WTC11 (cell line): ENCODE measurements around the gene NINJ2. TPM values are rescaled to one million over a fixed set of nuclear protein-coding genes. Genes with fewer than 3 reads are reported as not detected.

Experiments
- ATAC-seq: fragments of 200-7000 bp; cut with Tn5 transposase; 2 replicates; pipeline ENCODE4 v1.10.0; 2021; ENCODE audit warnings: mild to moderate bottlenecking, moderate library complexity
- CTCF ChIA-PET: fragments of 300-600 bp; sonication (Branson Sonifier 250); formaldehyde crosslinking; loops from one replicate; lab custom pipeline; 2021; ENCODE audit warnings: antibody characterized with exemption; lab: Charles Lee
- POLR2A ChIA-PET: fragments of 350-600 bp; sonication (Branson Sonifier 250); formaldehyde crosslinking; loops from one replicate; lab custom pipeline; 2021; ENCODE audit warnings: antibody characterized with exemption; lab: Charles Lee
- DNase-seq: peaks from one replicate; pipeline ENCODE4 v3.0.0; 2021; ENCODE audit warnings: low spot score
- H3K27ac Mint-ChIP-seq: 2 replicates; pipeline ENCODE4 v1.8.0; 2021; ENCODE audit warnings: mixed read lengths
- H3K27me3 Mint-ChIP-seq: 2 replicates; pipeline ENCODE4 v1.8.0; 2021; ENCODE audit warnings: low read depth, mild to moderate bottlenecking, moderate library complexity, mixed read lengths
- H3K36me3 Mint-ChIP-seq: 2 replicates; pipeline ENCODE4 v1.8.0; 2021; ENCODE audit warnings: mixed read lengths
- H3K4me1 Mint-ChIP-seq: 2 replicates; pipeline ENCODE4 v1.8.0; 2022; ENCODE audit warnings: mixed read lengths
- H3K4me3 Mint-ChIP-seq: 2 replicates; pipeline ENCODE4 v1.8.0; 2021; ENCODE audit warnings: mild to moderate bottlenecking, moderate library complexity, mixed read lengths
- H3K9me3 Mint-ChIP-seq: 2 replicates; pipeline ENCODE4 v1.8.0; 2021; ENCODE audit warnings: mixed read lengths
- ATF1 ChIP-seq: sonication (generic); formaldehyde crosslinking; IDR thresholded peaks from 2 replicates; pipeline ENCODE4 v1.8.1; 2023; ENCODE audit warnings: mild to moderate bottlenecking, moderate library complexity, missing genetic modification reagents
- E2F1 ChIP-seq: sonication (generic); formaldehyde crosslinking; IDR thresholded peaks from 2 replicates; pipeline ENCODE4 v1.8.0; 2022; ENCODE audit warnings: mild to moderate bottlenecking, missing genetic modification reagents
- ETV6 ChIP-seq: sonication (generic); formaldehyde crosslinking; IDR thresholded peaks from 2 replicates; pipeline ENCODE4 v1.8.1; 2022; ENCODE audit warnings: mild to moderate bottlenecking, missing genetic modification reagents
- GABPB1 ChIP-seq: sonication (generic); formaldehyde crosslinking; IDR thresholded peaks from 2 replicates; pipeline ENCODE4 v1.8.1; 2023; ENCODE audit warnings: mild to moderate bottlenecking, missing genetic modification reagents
- GTF2I ChIP-seq: fragments of 250-450 bp; sonication (Bioruptor Pico); conservative IDR thresholded peaks from 2 replicates; pipeline ENCODE4 v1.4.0; 2021; ENCODE audit warnings: mild to moderate bottlenecking
- IRF1 ChIP-seq: sonication (generic); formaldehyde crosslinking; IDR thresholded peaks from 2 replicates; pipeline ENCODE4 v1.8.0; 2023; ENCODE audit warnings: missing genetic modification reagents
- IRF2 ChIP-seq: sonication (generic); formaldehyde crosslinking; IDR thresholded peaks from 2 replicates; pipeline ENCODE4 v1.8.0; 2022; ENCODE audit warnings: low read depth, missing genetic modification reagents, borderline replicate concordance
- JAZF1 ChIP-seq: fragments of 250-450 bp; sonication (Bioruptor Pico); IDR thresholded peaks from 2 replicates; pipeline ENCODE4 v1.9.0; 2021; ENCODE audit warnings: moderate library complexity, mild to moderate bottlenecking, inconsistent platforms
- NFYB ChIP-seq: sonication (generic); formaldehyde crosslinking; conservative IDR thresholded peaks from 2 replicates; pipeline ENCODE4 v1.8.0; 2022; ENCODE audit warnings: low read depth, missing genetic modification reagents
- NR1H2 ChIP-seq: sonication (generic); formaldehyde crosslinking; IDR thresholded peaks from 2 replicates; pipeline ENCODE4 v1.9.0; 2021; ENCODE audit warnings: mild to moderate bottlenecking, moderate library complexity, missing genetic modification reagents
- NR2C2 ChIP-seq: sonication (generic); formaldehyde crosslinking; IDR thresholded peaks from 2 replicates; pipeline ENCODE4 v1.8.0; 2022; ENCODE audit warnings: mild to moderate bottlenecking, missing genetic modification reagents
- RELA ChIP-seq: sonication (generic); formaldehyde crosslinking; IDR thresholded peaks from 2 replicates; pipeline ENCODE4 v1.8.1; 2022; ENCODE audit warnings: missing genetic modification reagents, mild to moderate bottlenecking, borderline replicate concordance
- SMAD3 ChIP-seq: sonication (generic); formaldehyde crosslinking; IDR thresholded peaks from 2 replicates; pipeline ENCODE4 v1.8.0; 2022; ENCODE audit warnings: missing genetic modification reagents, mild to moderate bottlenecking, borderline replicate concordance
- STAT6 ChIP-seq: sonication (generic); formaldehyde crosslinking; conservative IDR thresholded peaks from 2 replicates; pipeline ENCODE4 v1.8.1; 2023; ENCODE audit warnings: mild to moderate bottlenecking, low read depth, missing genetic modification reagents, moderate library complexity
- TCF7 ChIP-seq: sonication (generic); formaldehyde crosslinking; IDR thresholded peaks from 2 replicates; pipeline ENCODE4 v1.8.0; 2022; ENCODE audit warnings: mild to moderate bottlenecking, low read depth, missing genetic modification reagents, moderate library complexity
- TP53 ChIP-seq: sonication (generic); formaldehyde crosslinking; IDR thresholded peaks from 2 replicates; pipeline ENCODE4 v1.8.1; 2023; ENCODE audit warnings: mild to moderate bottlenecking, missing genetic modification reagents
- USF2 ChIP-seq: sonication (generic); formaldehyde crosslinking; IDR thresholded peaks from 2 replicates; pipeline ENCODE4 v1.8.1; 2023; ENCODE audit warnings: mild to moderate bottlenecking, missing genetic modification reagents, moderate library complexity
- ZNF138 ChIP-seq: sonication (generic); formaldehyde crosslinking; conservative IDR thresholded peaks from 2 replicates; pipeline ENCODE4 v1.8.1; 2022; ENCODE audit warnings: mild to moderate bottlenecking, moderate library complexity, missing genetic modification reagents
- ZNF219 ChIP-seq: sonication (generic); formaldehyde crosslinking; IDR thresholded peaks from 2 replicates; pipeline ENCODE4 v1.8.0; 2023; ENCODE audit warnings: missing genetic modification reagents, mild to moderate bottlenecking, borderline replicate concordance
- ZNF423 ChIP-seq: fragments of 250-450 bp; sonication (Bioruptor Pico); IDR thresholded peaks from 2 replicates; pipeline ENCODE4 v2.1.2; 2022; ENCODE audit warnings: mild to moderate bottlenecking, moderate library complexity
- total RNA-seq: library from RNA; stranded (reverse); gene quantifications from 3 replicates; pipeline ENCODE4 v1.2.3, GENCODE V29; 2021

Gene NINJ2
- total RNA-seq, 1 experiment from 2014 or later, result 0.42 TPM

- POLR2A ChIA-PET, result no interaction called here
- Mint-ChIP-seq H3K36me3 (no peaks in the 10 kb centered on the region), H3K9me3 (no peaks in the 10 kb centered on the region), H3K27me3 (no peaks in the 10 kb centered on the region), H3K27ac (no peak overlapping the region), H3K4me1 (peaks cover 24% of the 10 kb centered on the region), H3K4me3 (no peak overlapping the region)
- CTCF ChIA-PET, result interaction anchor here (0.7 to 0.9 kb wide), 3 partner anchors 8 to 44 kb away, joined by 3 to 4 read pairs (median 3); no protein-coding TSS in a partner anchor
- TF ChIP-seq E2F1 (no peak), TCF7 (no peak), TP53 (CRISPR knock-in tag) (no peak), NR1H2 (CRISPR knock-in tag) (no peak), IRF2 (CRISPR knock-in tag) (no peak), SMAD3 (CRISPR knock-in tag) (no peak), USF2 (CRISPR knock-in tag) (no peak), ZNF138 (CRISPR knock-in tag) (no peak), NR2C2 (CRISPR knock-in tag) (no peak), JAZF1 (no peak), ATF1 (CRISPR knock-in tag) (no peak), IRF1 (CRISPR knock-in tag) (no peak), ZNF423 (CRISPR knock-in tag) (no peak), NFYB (no peak), RELA (no peak), ETV6 (CRISPR knock-in tag) (no peak), STAT6 (no peak), ZNF219 (CRISPR knock-in tag) (no peak)
- DNase-seq (no peak), ATAC-seq (no peak)
Observed at GRCh38 chr12:622416-622815, 40.8 kb downstream of the NINJ2 start.

- no peaks in the 10 kb centered on the region; the same call in 1 of the 2 replicates for H3K27me3 Mint-ChIP-seq
- no peak overlapping the region for H3K4me3 Mint-ChIP-seq
- no peaks in the 10 kb centered on the region for H3K36me3 Mint-ChIP-seq
- no peak for DNase-seq
- no peak for ATAC-seq
- TF ChIP-seq USF2 (CRISPR knock-in tag), result no peak
- no peak for TF ChIP-seq E2F1
- no peak for TF ChIP-seq GABPB1 (CRISPR knock-in tag)
- no peak for TF ChIP-seq ETV6 (CRISPR knock-in tag)
- TF ChIP-seq GTF2I (CRISPR knock-in tag), result no peak
- TF ChIP-seq, all 79 proteins: peak for 0
- no peaks in the 10 kb centered on the region for H3K9me3 Mint-ChIP-seq
- ChIA-PET POLR2A (interaction anchor here (1.0 kb wide), 1 partner anchor 131 kb away, joined by 3 read pairs; no protein-coding TSS in a partner anchor), CTCF (interaction anchor here (1.0 to 1.5 kb wide), 3 partner anchors 22 to 132 kb away, joined by 3 to 4 read pairs (median 3); no protein-coding TSS in a partner anchor)
- no peak overlapping the region for H3K27ac Mint-ChIP-seq
- H3K4me1 Mint-ChIP-seq, result peaks cover 30% of the 10 kb centered on the region
Observed at GRCh38 chr12:619346-619745, 43.9 kb downstream of the NINJ2 start.
